CD4-positive, alpha-beta T cell treated with Interleukin-15 for 1 hour (primary cell): Measurements from ENCODE around the gene CLCN7.
A peak's percentile ranks its signal among the peaks of the same experiment; 100 is the strongest.

Experiments used
- DNase-seq: peaks from one replicate; pipeline ENCODE4 v3.0.0-alpha.2; 2020

Gene CLCN7, protein sequence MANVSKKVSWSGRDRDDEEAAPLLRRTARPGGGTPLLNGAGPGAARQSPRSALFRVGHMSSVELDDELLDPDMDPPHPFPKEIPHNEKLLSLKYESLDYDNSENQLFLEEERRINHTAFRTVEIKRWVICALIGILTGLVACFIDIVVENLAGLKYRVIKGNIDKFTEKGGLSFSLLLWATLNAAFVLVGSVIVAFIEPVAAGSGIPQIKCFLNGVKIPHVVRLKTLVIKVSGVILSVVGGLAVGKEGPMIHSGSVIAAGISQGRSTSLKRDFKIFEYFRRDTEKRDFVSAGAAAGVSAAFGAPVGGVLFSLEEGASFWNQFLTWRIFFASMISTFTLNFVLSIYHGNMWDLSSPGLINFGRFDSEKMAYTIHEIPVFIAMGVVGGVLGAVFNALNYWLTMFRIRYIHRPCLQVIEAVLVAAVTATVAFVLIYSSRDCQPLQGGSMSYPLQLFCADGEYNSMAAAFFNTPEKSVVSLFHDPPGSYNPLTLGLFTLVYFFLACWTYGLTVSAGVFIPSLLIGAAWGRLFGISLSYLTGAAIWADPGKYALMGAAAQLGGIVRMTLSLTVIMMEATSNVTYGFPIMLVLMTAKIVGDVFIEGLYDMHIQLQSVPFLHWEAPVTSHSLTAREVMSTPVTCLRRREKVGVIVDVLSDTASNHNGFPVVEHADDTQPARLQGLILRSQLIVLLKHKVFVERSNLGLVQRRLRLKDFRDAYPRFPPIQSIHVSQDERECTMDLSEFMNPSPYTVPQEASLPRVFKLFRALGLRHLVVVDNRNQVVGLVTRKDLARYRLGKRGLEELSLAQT

DNA sequence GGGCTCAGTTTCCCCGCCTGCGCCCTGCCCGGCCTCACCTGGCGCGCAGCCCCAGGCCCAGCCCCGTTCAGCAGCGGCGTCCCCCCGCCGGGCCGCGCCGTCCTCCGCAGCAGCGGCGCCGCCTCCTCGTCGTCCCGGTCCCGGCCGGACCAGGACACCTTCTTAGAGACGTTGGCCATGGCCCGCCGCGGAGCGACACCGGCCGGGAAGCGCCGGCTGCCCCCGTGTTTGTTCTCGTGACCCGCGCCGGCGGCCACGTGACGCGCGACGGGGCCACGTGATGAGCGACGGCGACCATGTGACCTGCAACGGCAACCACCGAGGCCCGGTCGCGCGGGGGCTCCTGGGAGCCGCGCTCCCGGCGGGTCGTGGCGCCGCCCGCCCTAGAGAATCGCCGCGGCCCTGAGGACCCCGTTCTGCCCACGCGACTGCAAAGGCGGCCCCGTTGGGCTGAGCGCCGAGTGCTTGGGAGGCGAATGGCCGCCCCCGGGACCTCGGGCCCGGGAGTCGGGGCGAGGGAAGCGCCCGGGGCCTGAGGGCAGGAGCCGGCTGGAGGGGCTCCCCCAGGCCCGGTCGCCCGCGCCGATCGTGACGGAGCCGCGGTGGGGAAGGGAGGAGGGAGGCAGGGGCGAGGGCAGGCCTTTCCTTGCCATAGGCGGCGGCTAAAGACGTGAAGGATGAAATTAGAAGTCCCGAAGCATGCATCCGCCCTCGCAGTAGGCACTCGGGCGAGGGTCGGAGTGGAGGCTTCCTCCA, at the start of gene CLCN7:
Gene CLCN7, minus strand, starts transcription at position 233 of the 756 bp plus-strand sequence. Its CDS starts 54 bp downstream, at position 179.
- peak; percentile 85 for DNase-seq

DNA sequence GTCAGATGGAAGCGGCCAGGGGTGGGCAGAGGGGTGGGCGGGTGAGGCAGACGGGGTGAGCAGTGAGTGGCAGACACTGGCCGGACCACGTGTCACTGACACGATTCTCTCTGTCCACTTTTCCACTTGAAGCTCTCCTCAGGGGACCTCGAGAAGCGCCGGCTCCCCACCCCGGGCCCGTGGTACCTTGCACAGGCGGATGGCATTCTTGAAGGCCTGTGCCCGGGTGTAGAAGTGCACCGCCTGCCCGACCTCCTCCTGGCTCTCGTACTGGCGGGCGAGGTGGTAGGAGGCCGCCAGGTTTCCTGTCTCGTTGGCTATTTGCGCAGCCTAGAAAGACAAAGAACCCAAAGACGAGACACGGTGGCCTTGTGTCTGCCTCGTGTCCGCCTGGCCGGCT, 49.5 kb upstream of the CLCN7 start:
- no peak for DNase-seq

DNA sequence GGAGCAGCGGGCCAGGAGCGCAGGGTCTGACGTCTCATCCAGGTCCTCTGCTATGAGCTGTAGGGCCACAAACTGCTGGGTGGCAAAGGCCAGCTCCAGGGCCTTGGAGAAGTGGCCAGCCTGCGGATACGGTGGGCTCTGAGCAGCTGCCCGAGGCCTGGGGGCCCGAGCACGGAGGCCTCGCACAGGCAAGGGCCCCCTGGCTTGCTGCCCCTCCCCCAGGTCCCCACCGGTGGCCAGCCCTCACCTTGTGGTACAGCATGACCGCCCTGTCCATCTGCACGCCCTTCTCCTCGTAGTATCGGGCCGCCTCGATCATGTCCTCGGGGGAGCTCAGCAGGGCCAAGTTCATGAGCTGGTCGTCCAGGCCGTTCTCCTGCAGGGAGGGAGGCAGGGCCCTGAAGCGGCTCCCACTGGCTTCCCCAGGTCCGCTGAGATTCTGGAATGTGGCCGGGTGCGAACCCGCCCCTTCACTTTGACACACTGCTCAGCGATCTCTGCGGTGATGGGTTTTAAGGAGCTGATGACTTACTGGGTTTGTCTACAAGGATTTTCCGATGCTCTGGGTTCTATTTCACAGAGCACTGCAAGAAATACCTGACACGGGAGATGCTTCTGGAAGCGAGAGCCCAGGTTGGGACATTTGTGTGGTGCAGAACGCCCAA, 48.9 kb upstream of the CLCN7 start:
- no peak for DNase-seq

GRCh38 chr16:1520461-1520860, 45.6 kb upstream of the CLCN7 start:
- no peak for DNase-seq

- DNase-seq, result no peak
Measured at GRCh38 chr16:1519831-1520230, 45.0 kb upstream of the CLCN7 start.

DNA sequence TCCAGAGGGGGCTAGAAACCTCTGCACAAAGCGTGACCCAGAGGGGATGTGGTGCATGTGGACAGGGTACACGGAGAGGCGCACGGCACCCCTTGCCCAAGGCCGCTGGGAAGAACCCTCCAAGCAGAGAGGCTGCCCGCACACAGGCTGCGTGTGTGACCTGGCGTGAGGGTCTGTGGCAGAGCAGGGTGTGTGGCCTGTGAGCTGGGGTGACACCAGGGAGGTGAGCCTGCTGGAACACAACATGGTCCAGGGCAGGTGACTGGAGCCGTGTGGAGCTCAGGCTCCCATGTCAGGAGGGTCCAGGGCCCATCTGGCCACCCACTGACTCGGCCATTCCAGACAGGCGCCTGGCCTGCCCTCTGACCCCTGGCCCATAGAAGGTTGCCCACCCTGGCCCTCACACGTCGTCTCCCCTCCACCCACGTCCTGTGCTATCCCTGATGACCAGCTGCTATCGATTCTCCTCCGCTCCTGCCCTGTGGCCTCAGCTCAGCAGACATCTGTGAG, 43.9 kb upstream of the CLCN7 start:
- DNase-seq, result no peak

DNA sequence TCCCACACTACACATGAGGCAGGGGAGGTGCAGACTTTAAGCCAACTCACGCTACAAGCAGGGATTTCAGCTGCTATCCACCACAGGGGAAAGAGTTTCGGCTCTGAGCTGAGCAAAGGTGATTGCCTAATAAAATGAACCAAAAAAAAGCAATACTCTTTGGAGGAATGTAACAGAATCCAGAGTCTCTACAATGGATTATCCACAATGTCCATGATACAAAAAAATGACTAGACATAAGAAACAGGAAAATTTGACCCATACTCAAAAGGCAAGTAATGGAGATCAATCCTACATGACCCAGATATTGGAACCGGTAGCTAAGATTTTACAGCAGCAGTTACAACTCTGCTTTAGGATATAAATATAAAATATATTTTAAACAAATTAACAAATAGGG, 39.7 kb upstream of the CLCN7 start:
- DNase-seq, result no peak

- no peak for DNase-seq
Measured at GRCh38 chr16:1512774-1513173, 37.9 kb upstream of the CLCN7 start.

- DNase-seq, result no peak
Measured at GRCh38 chr16:1511662-1512569, 37.1 kb upstream of the CLCN7 start.

GRCh38 chr16:1510941-1511351, 36.1 kb upstream of the CLCN7 start:
- no peak for DNase-seq

- DNase-seq, result no peak
Measured at GRCh38 chr16:1510272-1510671, 35.4 kb upstream of the CLCN7 start.

- no peak for DNase-seq
Measured at GRCh38 chr16:1509307-1510221, 34.7 kb upstream of the CLCN7 start.

- no peak for DNase-seq
Measured at GRCh38 chr16:1508494-1509187, 33.8 kb upstream of the CLCN7 start.

GRCh38 chr16:1506494-1507213, 31.8 kb upstream of the CLCN7 start:
- DNase-seq, result no peak

GRCh38 chr16:1505912-1506311, 31.1 kb upstream of the CLCN7 start:
- no peak for DNase-seq

DNA sequence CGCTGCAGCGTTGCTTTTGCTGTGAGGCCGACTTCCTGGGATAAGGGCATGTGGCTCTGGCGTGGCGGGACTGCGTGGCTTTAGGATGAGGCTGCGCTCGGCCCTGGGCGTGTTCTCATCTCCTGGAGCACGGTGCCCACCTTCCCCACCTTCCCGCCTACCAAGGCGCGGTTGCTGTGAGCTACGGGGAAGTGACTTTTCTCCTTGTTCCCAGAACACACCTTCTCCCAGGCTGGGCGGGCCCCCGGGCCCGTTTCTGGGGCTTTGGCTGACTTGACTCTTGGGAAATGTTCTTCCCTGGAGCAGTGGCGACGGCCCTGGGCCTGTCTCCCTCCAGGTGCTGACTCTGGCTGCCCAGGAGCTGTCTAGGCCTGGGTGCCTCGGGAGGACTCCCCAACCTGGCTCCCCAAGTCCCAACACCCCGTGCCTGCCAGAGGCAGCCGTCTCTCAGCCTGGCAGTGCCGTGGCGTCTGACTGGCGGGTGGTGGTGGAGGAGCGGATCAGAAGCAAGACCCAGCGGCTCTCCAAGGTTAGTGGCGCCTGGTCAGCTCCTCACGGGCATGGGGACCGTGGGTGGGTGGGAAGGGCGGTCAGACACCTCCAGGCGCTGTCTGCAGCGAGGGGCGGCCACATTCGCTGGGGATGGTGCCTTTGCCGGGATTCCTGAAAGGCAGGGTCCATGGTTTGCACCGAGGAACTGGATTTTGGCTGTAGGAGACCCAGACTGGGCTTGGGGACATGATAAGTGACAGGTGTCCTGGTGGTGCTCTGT, 30.4 kb upstream of the CLCN7 start:
- DNase-seq, result no peak

DNA sequence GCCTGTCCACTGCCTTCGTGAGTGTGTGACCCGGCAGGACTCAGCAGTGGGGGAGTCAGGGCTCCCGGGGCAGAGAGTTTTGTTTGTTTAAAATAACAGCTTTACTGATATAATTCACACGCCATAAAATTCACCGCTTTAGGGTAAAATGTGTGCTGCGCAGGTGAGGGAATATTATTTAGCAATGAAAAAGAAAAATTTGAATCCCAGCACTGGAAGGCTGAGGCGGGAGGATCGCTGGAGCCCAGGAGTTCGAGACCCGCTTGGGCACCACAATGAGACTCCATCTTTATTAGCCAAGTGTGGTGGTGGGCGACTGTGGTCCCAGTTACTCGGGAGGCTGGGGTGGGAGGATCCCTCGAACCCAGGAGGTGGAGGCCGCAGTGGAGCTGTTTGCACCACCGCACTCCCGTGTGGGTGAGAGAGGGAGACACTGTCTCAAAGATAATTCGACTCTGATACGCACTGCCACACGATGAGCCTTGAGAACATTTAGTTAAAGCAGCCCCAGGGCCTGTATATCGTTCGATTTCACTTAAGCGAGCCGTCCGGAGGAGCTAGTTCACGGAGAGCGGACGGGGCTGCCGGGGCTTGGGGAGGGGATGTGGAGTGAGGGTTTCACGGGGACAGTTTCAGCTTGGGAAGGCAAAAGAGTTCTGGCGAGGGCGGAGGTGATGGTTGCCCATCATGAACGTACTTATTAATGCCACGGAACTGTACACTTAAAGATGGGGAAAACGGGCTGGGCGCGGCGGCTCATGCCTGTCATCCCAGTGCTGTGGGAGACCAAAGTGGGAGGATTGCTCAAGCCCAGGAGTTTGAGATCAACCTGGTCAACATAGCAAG, 28.5 kb upstream of the CLCN7 start:
- no peak for DNase-seq
